G401.6 (cell line): ENCODE measurements around the gene EZR.
A peak's percentile ranks its signal among the peaks of the same experiment; 100 is the strongest.

Experiments used
- FAIRE-seq: peaks from 2 replicates; lab custom pipeline; 2012; peaks lifted over from hg19 to GRCh38; lab: Jason Lieb, UNC

EZR gene

DNA sequence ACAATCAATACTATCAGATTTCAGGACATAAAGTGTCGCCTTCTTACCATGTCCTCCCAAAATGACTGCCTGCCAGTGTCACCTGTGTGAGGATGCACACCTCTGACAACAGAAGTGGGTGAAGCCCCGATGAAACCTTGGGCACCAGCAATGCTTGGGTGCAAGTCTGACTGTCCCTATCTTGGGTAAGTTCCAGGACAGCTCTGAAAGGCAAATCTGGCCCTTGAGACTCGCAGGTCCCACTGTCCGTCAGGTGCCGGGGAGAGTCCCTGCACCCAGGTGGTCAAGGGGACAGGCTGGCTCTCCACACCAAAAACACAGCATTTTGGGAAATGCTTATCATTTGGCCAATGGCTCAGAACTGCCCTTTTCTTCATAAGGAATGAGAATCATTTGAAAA is 43.3 kb downstream of the EZR start:
- no peak for FAIRE-seq

DNA sequence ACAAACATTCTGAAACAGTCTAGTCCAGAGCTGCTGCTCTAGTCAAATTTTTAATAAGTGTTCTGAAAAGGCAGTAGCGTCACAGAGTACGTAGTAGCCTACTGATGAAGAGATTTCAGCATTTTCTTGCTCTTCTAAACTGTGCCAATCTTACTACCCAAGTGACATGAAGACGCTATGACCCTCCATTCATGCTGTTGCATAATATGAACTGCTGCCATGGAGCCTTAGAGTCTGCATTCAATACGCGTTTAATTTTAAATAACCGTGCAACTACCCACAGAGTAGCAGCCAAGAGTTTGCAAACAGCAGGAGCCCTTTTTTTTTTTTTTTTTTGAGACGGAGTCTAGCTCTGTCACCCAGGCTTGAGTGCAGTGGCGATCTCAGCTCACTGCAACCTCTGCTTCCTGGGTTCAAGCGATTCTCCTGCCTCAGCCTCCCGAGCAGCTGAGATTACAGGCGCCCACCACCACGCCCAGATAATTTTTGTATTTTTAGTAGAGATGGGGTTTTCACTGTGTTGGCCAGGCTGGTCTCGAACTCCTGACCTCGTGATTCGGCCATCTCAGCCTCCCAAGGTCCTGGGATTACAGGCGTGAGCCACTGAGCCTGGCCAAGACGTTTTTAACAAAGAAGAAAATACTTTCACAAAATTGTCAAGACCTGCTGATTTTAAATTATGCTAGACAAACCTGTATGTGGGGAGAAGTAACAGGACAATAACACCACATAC is 44.3 kb downstream of the EZR start:
- no peak for FAIRE-seq

DNA sequence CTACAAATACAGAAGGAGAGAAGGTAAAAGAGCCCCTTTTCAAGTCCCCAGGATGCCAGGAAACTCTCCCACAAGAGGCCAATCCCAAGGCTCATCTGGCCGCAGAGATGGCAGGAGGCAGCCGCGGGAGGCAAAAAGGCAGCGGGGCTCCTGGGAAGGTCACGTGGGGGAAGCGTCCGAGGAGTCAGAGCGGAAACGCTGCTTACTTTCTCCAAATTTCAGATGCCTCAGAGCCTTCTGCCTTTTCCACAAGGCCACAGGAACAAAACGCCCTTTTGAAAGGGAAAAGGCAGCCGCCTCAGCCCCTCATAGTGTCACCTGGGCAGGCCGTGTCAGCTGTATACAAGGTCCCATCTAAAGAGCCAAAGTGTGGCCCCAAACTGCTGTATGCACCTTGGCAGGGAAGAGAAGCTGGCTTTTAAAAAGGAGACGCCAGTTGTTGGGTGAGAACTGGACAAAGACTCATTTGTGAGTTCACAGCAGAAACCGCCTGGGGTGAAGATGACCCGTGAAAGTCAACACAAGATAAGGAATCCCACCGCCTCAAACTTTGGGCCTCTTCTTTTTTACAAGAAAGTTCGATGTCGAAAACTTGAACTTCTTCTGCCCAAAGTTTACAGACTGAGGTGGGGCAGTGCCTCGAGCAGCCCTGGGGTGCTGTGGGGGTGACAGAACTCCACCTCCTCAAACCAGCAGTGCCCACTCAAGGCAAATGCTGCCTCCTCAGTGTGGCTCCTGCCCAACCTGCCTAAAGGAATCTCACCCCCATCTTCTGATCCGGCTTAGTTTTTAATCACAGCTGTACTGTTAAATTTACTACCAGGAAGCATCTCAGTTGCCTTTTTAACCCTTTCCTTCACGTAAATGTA is 45.4 kb downstream of the EZR start:
- FAIRE-seq = no peak

DNA sequence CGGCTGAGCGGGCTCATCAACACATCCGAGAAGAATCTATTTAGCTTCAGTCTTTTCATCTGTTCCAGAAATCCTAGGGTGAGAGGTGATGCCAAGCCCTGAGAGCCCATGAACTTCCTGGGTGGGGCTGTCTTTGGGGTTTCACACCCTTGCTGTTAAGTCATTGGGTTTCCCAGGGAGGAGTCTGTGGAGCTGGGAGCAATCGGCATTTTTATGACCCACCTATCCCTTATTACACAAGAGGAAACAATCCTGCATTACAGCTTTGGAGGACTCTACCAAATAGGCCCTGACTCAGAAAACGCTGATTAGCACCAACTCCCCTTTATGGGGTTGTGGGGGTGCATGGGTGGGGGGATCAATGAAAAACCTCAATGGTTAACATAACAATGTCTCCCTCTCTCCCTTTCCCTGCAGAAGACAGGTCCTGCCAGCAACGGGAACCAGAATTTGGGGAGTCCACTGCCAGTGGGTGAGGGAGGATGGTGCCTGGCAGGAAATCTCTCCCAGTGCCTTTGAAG is 46.3 kb downstream of the EZR start:
- no peak for FAIRE-seq

DNA sequence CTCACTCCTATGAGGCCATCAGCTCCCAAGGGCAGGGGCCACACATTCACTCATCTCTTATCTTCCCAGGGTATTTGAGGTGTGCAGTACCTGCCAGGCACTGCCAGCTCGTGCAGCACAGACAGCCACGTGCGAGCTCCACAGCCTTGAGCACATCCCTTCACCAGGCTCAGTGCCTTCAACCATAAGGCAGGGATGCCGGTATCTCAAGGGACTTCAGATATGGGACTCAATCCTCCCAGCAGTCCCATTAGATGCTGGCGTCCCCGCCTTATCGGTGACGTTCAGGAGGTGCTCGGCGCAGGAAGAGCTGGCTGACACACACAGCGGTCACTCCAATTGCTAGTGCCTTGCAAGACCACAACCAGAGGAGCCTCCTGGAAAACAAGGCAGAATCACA is 47.0 kb downstream of the EZR start:
- FAIRE-seq = no peak

DNA sequence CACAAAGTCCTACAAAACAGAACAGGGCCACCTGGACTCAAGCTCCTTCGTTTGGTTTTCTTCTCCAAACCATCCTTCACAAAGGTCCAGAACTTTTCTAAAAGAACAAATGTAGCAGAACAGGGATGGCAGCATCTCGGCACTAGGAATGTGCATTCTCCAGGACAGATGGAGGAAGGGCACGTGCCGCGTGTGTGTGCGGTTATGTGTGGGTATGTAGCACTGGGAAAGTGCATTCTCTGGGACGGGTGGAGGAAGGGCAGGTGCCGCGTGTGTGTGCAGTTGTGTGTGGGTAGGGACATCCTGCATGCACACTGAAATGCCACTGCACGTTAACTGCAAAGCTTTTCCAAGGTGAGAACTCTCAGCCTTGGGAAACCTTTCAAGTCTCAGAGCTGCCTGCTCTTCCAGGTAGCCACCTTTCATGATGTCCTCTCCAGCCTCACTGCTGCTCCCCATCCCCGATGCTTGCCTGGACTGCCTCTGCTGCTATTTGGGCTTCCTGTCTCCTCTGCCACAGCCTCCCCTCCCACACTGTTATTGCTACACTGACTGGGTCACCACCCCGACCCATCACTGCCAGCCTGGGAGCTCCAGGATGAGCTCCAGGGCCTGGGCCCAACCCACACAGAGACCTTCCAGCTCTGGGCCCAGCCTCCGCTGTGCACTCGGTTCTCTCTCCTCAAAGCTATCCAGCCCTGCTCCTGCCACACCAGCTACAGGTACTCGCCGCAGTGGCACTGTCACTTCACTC is 47.6 kb downstream of the EZR start:
- FAIRE-seq = no peak

DNA sequence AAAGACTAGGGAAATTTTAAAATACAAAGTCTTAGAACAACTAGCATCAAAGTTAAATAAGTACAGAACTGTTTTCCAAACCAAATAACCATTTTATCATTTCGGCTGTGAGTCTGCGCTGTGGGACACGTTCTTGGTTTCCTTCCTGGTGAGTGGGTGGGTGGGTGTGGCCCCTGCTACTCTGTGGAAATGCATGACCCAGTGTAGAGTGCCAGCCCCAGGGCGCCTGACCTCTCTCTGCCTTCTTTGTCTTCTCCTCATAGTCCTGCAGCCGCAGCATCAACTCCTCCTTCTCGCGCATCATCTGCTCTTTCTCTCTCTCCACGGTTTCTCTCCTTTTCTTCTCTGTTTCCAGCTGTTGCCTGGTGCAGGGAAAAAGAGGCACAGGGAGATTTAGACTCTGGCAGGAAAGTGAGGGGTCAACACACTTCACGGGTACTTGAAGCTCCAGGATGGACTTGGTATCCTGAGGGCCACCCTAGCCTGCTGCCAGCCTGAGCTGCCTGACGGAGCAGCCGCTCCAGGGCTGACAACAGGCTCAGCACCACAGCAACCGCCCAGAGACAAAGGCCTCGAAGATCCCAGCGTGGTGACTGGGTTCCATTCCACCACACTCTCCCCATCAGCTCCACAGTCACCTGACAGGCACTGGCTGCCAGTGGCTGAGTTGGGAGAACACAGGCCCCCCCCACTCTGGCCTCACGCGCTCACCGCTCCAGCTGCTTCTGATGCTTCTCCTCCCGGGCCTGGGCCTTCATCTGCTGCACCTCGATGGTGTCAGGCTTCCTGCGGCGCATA is 48.4 kb downstream of the EZR start:
- no peak for FAIRE-seq

DNA sequence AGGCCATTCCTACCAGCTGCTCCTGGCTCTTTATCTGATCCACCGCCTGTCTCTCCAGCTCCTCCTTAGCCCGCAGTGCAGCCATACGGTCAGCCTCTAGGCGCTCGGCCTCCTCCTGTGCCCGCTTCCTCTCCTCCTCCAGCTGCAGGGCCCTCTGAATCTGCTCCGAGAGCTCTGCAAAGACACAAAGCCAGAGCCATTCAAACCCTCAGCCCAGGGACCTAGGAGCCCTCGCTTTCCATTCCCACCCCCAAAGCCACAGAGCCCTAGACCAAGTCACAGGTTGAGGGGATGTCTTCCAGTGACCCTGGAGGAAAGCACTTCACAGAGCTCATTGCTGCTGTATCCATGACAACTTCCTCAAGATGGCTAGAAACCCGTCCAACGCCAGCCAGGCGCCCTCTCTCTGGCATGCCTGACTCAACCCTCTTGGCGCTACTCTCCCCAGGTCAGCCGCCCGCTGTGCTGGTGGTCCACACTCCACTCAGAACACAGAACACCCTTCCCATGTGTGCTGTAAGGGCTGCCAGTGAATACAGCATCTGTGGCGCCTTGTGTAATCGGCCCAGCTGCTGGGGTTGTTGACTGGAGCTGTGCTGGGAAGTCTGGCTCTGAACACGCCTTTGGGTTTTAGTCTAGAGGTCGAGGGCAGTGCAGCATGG is 49.3 kb downstream of the EZR start:
- FAIRE-seq = no peak

DNA sequence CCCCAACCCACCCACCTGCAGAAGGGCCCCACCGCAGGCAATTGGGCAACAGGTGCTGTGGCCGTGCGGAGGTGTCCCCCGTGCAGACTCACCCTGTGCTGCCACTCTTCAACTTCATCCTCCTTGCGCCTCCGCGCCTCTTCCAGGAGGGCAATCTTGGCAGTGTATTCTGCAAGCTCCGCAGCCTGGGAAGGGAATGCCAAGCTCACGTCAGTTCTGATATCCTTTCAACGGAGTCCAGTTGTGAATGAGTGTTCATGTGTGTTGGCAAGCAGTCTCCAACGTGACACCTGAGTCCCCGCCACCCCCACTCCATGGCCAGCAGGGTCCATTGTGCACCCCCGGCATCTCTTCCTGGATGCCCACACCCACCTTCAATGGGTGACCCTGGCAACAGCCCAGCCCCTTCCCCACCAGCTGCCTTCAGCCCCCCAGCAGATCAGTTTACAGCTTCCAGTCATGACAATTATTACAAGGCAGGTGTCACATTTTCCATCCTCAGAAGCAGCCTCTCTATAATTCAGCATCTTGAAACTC is 49.9 kb downstream of the EZR start:
- FAIRE-seq = no peak

DNA sequence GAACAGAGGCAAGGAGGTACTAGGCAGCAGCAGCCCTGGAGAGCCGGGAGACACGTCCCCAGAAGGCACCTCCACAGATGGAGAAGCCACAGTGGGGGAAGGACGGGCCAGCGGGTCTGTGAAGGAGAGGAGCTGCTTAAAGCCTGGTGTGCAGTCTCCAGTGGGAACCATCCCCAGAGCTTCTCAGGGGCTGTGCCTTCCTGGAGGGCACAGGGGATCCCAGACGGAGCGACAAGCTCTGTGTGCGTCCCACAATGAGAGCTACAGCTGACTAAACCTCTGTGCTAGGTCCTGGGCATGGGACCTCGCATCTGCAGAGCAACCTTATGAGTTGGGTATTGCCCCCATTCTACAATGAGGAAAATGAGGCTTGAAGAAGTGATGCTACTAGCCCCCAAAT is 50.7 kb downstream of the EZR start:
- no peak for FAIRE-seq

DNA sequence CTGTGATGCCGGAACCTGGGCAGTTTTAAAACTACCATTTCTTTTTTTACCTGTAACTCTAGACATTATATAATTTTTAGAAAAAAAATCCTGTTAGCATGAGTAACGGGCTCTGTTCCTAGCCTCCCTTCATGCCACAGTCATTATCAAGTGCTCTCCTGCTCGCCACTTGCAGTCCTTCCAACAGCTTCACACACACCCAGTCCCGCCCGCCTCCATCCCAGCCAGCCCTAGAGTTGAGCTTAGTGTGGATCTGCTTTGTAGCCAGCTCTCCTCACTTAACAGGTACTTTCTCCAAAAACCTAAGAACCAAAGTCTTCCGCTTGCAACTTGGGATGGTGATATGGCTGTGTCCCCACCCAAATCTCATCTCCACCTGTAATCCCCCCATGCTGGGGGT is 51.5 kb downstream of the EZR start:
- FAIRE-seq = no peak

DNA sequence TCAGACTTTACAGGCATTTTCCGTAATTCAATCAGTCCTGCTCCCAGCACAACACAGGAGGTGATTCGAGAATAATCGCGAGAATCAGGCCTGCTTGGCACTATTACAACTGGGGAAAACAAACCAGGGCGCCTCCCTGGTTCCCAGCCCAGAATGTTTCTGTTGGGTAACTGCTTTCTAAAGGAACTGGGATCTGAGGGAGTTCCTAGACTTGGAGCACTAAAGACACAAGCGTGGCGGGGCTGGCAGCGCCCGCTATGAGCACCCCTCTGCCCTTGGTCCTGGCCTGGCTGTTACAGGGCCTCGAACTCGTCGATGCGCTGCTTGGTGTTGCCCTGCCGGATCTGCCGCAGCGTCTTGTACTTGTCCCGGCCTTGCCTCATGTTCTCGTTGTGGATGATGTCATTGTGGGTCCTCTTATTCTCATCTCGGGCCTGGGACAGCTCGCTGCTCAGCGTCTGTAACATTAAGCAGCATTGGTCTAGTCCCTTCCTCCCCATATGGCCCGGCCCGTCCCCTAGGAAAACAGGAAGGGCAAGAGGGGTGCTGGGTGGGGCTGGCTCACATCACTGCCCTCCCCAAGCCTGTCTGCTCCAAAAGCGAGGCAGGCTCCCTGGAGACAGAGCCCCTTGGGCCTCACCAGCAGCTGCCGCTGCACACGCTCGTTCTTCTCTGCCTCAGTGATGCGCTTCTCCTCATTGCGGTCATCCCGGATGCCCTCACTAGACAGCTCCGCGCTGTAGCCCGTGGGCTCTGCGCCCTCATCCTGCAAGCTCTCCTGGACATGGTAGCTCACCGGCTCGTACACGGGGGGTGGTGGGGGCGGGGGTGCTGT is 52.3 kb downstream of the EZR start:
- peak; percentile 63 for FAIRE-seq

DNA sequence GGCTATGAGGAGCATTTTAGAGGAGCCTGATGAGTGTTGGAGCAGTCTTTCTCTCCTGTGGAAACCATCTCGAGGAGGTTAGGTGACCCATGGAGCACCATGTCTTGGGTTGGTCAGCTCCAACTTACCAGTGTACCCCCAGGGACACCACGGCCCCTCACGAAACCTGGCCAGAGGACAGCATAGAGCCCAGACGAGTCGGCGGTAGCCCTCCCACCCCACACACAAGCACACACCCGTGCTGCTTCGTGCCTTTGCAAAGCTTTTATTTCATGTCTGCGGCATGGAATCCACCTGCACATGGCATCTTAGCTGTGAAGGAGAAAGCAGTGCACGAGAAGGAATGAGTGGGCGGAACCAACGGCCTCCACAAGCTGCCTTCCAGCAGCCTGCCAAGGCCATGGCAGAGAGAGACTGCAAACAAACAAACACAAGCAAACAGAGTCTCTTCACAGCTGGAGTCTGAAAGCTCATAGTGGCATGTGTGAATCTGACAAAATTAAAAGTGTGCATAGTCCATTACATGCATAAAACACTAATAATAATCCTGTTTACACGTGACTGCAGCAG is 53.6 kb downstream of the EZR start:
- no peak for FAIRE-seq

DNA sequence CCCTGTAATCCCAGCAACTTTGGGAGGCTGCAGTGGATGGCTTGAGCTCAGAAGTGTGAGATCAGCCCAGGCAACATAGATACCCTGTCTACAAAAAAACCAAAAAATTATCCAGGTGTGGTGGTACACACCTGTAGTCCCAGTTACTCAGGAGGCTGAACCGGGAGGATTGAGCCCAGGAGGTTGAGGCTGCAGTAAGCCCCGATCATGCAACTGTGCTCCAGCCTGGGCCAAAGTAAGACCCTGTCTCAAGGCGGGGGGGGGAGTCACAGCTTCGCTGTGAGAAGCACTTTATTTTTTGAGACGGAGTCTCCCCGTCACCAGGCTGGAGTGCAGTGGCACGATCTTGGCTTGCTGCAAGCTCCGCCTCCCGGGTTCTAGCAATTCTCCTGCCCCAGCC is 54.2 kb downstream of the EZR start:
- FAIRE-seq = no peak

DNA sequence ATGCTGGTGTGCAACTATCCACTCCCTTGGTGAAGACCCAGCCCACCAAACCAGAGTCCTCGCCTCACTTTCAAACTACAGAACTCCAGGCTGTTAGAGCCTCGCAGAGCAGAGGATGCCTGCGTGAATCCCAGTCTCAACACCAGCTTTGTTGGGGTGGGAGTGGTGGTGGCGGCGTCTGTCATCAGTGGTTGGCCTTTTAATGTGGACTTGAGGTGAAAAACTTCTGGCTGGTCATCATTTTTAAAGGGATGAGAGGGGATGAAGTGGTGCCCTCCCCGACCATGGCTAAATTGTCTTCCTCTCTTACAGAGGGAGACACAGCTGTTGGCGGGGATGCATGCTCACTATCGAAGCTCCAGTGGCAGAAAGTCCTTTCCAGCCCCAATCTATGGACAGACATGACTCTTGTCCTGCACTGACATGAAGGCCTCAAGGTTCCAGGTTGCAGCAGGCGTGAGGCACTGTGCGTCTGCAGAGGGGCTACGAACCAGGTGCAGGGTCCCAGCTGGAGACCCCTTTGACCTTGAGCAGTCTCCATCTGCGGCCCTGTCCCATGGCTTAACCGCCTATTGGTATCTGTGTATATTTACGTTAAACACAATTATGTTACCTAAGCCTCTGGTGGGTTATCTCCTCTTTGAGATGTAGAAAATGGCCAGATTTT is 54.9 kb downstream of the EZR start:
- peak; percentile 76 for FAIRE-seq

DNA sequence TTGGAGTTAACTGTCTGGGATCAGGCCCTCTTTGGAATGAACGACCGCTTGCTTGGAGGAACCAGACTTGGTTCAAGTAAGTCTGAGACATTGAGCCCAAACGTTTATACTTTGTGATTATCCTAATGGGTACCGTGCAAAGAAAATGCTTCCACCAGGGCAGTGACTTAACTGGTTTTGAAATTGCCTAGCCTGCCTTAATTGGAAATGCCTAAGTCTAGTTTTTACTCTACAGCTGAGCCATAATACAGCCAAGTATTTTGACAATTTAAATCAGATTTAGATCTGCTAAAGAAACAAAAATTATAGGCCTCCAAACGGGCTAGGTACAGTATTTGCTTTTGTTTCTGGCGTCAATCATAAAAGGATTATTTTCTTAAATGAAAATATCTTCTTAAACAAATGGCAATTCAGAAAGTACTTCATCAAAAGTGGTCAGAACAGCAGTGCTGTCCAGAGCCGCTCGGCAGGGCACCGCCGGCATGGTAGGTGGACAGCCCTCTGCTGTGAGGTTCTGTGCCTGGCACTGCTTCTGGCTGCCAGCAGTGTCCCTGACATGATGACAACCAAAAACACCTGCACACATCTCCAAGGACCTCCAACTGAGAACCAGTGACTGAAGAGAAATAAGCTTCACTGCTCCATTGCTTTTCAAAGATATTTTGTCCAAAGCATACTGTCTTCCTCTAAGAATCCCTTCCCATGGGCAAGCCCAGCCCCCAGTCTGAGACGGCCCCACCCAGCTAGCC is 55.6 kb downstream of the EZR start:
- peak; percentile 95 for FAIRE-seq

DNA sequence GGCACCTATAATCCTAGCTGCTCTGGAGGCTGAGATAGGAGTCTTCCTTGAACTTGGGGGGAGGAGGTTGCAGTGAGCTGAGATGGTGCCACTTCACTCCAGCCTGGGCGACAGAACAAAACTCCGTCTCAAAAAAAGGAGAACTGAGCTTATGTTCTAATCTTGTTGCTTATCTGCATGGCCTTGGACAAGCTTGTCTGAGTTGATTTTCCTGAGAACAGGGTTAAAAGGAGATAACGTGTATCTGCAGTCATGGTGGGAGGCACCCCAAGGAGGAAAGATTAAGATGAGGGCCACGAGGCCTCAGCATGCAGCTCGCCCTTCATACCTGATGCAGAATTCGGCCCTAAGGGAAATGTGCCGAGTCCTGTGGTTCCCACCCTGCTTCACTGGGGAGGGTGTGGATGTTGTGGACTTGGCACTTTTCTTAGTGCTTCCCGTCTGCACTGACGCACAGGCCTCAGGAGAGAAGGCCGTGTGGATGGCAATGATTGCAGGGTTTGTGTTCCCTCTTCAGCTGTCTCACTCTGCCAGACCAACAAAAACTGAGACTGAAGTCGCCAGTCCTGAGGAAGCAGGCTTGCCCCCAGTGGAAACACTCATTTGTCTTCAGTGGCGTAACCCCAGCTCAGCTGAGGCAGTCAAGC is 56.3 kb downstream of the EZR start:
- no peak for FAIRE-seq

DNA sequence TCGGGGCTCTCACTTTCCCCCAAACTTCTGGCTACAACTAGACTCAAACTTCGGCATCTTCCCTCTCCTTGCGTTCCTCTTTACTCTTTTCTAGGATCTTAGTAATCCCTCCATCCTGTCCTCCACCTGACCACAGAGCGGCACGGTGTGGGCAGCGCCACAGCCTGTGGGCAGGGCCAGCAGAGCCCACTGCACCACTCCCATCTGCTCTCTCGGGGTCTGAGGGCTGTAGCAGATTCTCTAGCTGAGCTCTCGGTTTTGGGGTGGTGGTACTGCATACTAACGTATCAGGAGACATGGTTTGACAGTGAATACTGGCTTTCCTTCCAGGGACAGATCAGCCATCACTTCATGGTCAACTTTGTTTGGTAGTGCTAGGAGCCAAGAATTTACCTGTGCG is 57.4 kb downstream of the EZR start:
- no peak for FAIRE-seq
